ENCODE data around the gene MOB3C.

GRCh38 chr1:46656643-46657042, 40.0 kb upstream of the MOB3C start:
- TF ChIP-seq POLR2A (IDR thresholded peaks at IDR 0.05) (no peak), CTCF (IDR thresholded peaks at IDR 0.05) (no peak)
